Measurements from ENCODE around the gene TRIM46.
"Not testable (repeated sequence)": the region's sequence is repeated elsewhere in the genome, so short reads cannot be mapped to it uniquely, and the experiment has no call there.

The TRIM46 gene

DNA sequence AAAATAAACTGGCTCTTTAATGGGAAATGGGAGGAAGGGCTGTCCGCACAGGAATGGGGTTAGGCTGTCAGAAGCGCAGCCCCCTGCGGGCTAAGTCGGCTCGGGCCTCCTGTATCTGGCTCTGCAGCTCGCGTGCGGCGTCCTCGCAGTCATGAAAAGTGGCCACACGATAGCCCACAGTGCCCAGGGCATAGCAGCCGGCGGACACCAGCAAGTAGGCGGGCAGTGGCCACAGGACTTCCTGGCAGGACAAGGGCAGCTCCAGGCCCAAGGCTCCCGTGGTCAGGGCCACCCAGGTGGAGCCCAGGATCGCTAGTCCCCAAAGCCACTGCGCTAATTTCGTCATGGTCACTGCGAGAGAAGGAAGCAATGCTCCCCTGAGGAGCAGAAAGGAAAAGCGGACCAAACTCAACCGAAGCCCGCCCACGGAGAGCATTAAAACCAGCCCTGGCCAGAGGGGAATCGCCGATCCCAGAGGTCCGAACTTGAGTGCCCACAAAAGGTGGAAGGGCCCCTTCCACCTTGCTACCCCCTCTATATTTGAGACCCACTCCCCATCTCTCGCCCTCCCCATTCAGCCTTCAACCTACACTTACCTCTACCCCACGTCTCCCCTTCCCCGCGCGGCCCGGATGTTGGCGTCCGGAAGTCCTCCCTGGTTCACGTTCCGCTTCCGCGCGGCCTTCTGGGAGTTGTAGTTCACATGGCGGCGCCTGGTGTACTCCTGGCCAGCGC is 33.6 kb upstream of the TRIM46 start, which contains the start of gene DPM3:
TSS of gene DPM3 (minus strand) at position 637 of the 735 bp plus-strand sequence. CDS start at position 346, 291 bp downstream.
- DNase-seq: peak; percentile 90

- DNase-seq: no peak
Observed at GRCh38 chr1:155140630-155140953, 33.1 kb upstream of the TRIM46 start.

GRCh38 chr1:155141749-155142148 is 31.9 kb upstream of the TRIM46 start:
- DNase-seq: peak; percentile 85

GRCh38 chr1:155145491-155145890 is 28.2 kb upstream of the TRIM46 start:
- DNase-seq: no peak

GRCh38 chr1:155155996-155156643 is 17.5 kb upstream of the TRIM46 start:
- peak; percentile 31 for DNase-seq

- no peak for DNase-seq
Observed at GRCh38 chr1:155158991-155159390, 14.7 kb upstream of the TRIM46 start.

DNA sequence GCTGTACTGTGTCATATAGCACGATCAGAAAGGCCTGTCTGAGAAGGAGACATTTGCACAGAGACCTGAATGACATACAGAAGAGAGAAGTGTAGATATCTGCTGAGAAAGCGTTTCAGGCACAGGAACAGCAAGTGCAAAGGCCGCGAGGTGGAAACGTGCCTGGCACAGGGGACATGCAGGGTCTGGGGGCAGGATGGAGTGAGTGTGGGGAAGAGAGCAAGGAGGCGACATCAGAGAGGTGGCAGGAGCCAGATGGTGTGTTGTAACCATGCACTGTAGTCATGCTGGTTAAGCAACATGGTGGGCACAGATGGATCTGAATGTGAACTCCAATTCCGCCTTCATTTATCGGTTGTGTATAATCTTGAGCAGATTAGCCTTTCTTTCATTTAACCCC is 13.5 kb upstream of the TRIM46 start:
- DNase-seq: no peak

- DNase-seq: not testable (repeated sequence)
Observed at GRCh38 chr1:155162631-155163030, 11.0 kb upstream of the TRIM46 start.

GRCh38 chr1:155163785-155164184 is 9.9 kb upstream of the TRIM46 start:
- not testable (repeated sequence) for DNase-seq

DNA sequence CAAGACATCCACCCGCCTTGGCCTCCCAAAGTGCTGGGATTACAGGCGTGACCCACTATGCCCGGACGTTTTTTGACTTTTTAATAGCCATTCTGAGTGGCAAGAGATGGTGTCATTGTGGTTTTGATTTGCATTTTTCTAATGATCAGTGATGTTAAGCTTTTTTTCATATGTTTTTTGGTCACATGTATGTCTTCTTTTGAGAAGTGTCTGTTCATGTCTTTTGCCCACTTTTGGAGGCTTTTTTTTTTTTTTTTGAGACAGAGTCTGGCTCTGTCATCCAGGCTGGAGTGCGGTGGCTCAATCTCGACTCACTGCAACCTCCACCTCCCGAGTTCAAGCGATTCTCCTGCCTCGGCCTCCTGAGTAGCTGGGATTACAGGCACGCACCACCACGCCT is 9.0 kb upstream of the TRIM46 start:
- DNase-seq: not testable (repeated sequence)

DNA sequence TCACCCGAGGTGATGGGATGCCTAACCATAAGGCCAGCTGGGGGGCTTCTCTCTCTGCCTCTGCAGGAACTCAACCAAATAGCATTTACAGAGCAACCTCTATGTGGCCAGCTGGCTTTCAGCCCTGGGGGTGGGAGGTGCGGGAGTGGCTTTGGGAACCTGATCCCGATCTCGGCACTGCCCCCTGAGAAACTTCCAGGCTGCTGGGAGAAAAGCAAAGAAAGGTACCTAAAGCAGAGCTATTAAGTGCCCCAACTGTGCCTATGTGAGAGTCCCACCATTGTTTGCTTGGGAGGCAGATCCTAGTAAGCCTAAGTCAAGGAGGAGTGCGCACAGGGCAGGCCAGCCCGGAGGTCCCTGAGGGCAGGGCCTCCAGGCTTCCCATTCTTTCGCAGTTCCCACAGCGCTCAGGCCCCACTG is 7.6 kb upstream of the TRIM46 start:
- no peak for DNase-seq

GRCh38 chr1:155166471-155167165 is 7.0 kb upstream of the TRIM46 start:
- DNase-seq: no peak

DNA sequence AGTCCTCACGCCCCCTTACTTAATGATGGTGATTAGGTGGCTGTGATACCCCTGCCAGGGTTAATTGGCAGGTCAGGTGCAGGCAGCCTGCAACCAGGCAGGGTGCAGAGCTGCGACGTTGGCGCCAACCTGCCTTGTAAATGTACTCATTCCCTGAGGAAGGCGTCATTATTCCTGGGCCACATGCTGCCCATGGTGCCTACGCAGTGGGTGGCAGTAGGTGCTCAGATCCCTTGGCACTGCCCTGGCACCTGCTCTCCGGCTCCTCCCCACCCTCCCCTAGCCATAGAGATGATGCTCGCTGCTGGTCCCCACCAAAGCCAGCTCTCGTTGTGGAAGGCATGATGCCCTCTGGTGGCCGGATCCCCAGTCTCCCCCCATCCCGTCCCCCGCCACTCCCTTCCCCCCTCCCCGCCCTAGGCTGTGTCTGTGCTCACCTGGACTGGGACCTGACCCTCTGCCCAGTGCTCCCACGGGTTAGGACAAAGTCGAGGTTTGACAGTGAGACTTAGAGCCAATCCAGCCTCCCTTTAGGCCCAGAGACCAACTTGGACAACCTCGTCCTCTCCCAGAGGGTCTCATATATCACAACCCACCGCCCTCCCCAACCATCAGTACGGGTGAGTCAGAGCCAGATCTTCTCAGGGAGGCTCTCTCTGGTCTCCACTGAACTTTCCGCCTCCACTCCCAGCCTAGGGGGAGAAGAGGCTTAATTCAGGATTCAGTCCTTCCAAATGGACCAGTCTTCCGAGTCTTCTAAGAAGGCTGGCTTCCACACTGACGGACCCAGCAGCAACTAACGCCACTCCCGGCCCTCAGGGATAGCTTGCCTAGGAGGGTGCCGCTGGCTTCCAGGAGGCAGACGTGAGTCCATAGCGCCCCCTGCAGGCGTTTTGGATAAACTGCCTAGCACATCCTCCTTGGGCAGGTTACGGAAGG is 6.2 kb upstream of the TRIM46 start:
- DNase-seq: peak; percentile 87

GRCh38 chr1:155168105-155168445 is 5.6 kb upstream of the TRIM46 start:
- DNase-seq: not testable (repeated sequence)

DNA sequence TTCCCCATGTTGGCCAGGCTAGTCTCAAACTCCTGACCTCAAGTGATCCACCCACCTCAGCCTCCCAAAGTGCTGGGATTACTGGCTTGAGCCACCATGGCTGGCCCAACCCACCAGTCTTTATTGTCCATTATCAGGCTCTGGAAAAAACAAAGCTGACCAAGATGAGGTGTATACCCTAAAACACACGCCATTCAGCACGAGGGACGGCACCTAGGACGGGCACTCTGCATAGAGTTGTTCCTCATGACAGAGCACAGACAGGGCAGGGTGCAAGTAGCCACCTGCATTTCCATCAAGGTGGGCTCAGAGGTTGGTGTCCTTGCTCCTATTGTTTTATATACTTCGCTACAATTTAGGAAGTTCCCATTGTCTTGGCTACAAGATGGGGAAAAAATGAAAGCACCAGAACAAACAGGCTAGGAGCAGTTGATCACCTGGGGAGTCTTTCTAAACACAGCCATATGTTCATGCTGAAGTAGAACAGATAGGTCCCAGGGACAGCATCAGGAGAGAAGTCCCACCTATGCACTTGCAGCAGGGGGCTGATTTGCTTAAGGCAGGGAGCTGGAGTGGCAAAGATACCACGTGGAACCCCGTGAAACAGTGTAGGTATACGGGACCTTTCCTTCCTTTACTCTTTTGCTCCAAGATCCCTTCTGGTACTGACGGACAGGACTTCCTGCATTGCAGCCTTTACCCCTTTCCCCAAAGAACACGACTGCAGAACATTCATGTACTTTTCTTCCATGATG is 5.0 kb upstream of the TRIM46 start:
- DNase-seq: no peak

- DNase-seq: no peak
Observed at GRCh38 chr1:155169541-155169940, 4.1 kb upstream of the TRIM46 start.

GRCh38 chr1:155170101-155170785 is 3.4 kb upstream of the TRIM46 start:
- no peak for DNase-seq

DNA sequence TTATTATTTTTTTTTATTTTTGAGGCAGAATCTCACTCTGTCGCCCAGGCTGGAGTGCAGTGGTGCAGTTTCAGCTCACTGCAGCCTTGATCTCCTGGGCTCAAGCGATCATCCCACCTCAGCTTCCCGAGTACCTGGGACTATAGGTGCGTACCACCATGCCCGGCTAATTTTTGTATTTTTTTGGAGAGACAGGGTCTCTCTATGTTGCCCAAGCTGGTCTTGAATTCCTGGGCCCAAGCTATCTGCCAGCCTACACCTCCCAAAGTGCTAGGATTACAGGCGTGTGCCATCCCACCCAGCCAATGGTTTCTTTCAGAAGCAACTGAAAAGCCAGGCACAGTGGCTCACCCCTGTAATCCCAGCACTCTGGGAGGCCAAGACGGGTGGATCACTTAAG is 2.8 kb upstream of the TRIM46 start:
- DNase-seq: no peak

DNA sequence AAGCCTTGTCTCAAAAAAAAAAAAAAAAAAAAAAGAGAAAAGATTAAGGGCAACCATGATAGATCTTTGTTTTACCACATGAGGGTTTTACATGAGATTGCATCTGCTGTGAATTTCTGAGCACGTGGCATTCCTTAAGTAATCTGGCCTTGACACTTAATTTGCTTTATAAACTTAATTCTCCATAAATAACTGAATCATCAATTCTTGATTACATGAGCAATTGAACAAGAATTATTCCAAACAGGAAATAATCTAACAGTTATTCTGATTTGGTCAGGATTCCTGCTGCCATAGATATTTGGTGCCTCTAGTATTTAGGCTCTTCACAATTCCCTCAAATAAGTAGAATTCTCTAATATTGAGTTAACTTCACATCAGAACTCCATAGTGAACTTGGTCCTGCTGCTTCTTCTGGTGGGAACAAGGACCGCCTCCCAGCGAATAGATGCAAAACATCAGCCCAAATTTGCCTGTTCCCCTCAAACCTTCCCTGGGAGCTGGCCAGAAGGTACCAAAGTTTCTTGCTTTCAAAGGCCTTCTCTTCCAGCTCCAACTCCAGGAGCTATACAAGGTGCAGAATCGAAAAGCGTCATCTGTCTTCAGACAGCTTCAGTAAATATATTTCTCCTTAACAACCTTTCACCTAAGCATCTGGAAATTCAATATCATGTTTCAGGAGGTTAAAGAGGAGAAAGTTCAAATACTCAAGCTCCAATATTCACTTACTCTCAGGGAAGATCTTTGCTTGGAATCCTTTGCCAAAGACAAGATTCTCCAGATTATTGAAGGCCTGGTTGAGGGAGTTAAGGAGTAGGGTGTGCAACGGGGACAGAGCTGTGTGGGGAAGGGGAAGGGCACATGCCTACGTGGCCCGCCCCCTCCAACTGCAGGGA is 1.6 kb upstream of the TRIM46 start:
- DNase-seq: no peak

GRCh38 chr1:155172732-155173477 is 744 bp upstream of the TRIM46 start, which contains the start of gene KRTCAP2:
KRTCAP2 (minus strand) TSS chr1:155173304; CDS start chr1:155173224, 80 bp downstream.
- peak; percentile 96 for DNase-seq

Measured in inflammatory macrophage treated with lipopolysaccharide for 4 hours (primary cell).